C1 segment of cervical spinal cord (tissue), 14 donors: ENCODE results near the gene SIGLEC6.

ENCODE experiments used
- DNase-seq, 14 donors: peaks; one replicate each; lab custom pipeline; 2025; lab: John Stamatoyannopoulos, UW

SIGLEC6 gene

GRCh38 chr19:51531349-51532315, at the start of gene SIGLEC6:
TSS of gene SIGLEC6 (minus strand) at chr19:51531670. CDS start at chr19:51531648, 22 bp downstream.
- peak in 7 of 14 donors; percentile 9 to 57 (median 22) for DNase-seq

- DNase-seq, result no peak
Measured at GRCh38 chr19:51576850-51577249, 45.4 kb upstream of the SIGLEC6 start.

- no peak for DNase-seq
Measured at GRCh38 chr19:51573331-51573730, 41.9 kb upstream of the SIGLEC6 start.

- DNase-seq, result no peak
Measured at GRCh38 chr19:51572908-51573307, 41.4 kb upstream of the SIGLEC6 start.

GRCh38 chr19:51572410-51572809, 40.9 kb upstream of the SIGLEC6 start:
- DNase-seq, result no peak

GRCh38 chr19:51571599-51571998, 40.1 kb upstream of the SIGLEC6 start:
- no peak for DNase-seq

GRCh38 chr19:51570962-51571575, 39.6 kb upstream of the SIGLEC6 start, which contains the start of gene ZNF175:
TSS of gene ZNF175 (plus strand) at chr19:51571283. CDS start at chr19:51573330, 2,047 bp downstream.
- DNase-seq, result peak; percentile 43 to 96 (median 89)

GRCh38 chr19:51568456-51568855, 37.0 kb upstream of the SIGLEC6 start:
- no peak for DNase-seq

- no peak for DNase-seq
Measured at GRCh38 chr19:51567583-51567982, 36.1 kb upstream of the SIGLEC6 start.

- no peak for DNase-seq
Measured at GRCh38 chr19:51566489-51567100, 35.1 kb upstream of the SIGLEC6 start.

- DNase-seq, result no peak
Measured at GRCh38 chr19:51565583-51565982, 34.1 kb upstream of the SIGLEC6 start.

- DNase-seq, result no peak
Measured at GRCh38 chr19:51564791-51565190, 33.3 kb upstream of the SIGLEC6 start.

GRCh38 chr19:51560339-51560738, 28.9 kb upstream of the SIGLEC6 start:
- no peak for DNase-seq

GRCh38 chr19:51559240-51559639, 27.8 kb upstream of the SIGLEC6 start:
- no peak for DNase-seq

GRCh38 chr19:51552996-51553725, 21.7 kb upstream of the SIGLEC6 start:
- DNase-seq, result peak in 8 of 14 donors; percentile 3 to 47 (median 14)

GRCh38 chr19:51552608-51552995, 21.1 kb upstream of the SIGLEC6 start:
- no peak for DNase-seq

- no peak for DNase-seq
Measured at GRCh38 chr19:51551673-51552432, 20.4 kb upstream of the SIGLEC6 start.

- no peak for DNase-seq
Measured at GRCh38 chr19:51550848-51551672, 19.6 kb upstream of the SIGLEC6 start.

GRCh38 chr19:51549533-51550324, 18.3 kb upstream of the SIGLEC6 start:
- DNase-seq, result no peak
